GM23338 (cell line): ENCODE data around the gene ZNF662. TPM values are rescaled to one million over a fixed set of nuclear protein-coding genes. Genes with fewer than 3 reads are reported as not detected.

ENCODE experiments used
- ATAC-seq: fragments of 200-7000 bp; cut with Tn5 transposase; 3 replicates; pipeline ENCODE4 v1.9.1; 2020
- DNase-seq: peaks from one replicate; pipeline ENCODE4 v3.0.0-alpha.2; 2015; ENCODE audit warnings: low spot score
- H2AFZ ChIP-seq: fragments of 200-600 bp; sonication (generic); 2 replicates; pipeline ENCODE4 v1.8.0; 2016; ENCODE audit warnings: antibody characterized with exemption, mild to moderate bottlenecking, moderate library complexity
- H3F3A ChIP-seq: fragments of 200-600 bp; sonication (generic); replicated peaks from 2 replicates; pipeline ENCODE4 v1.8.0; 2017; ENCODE audit warnings: antibody characterized with exemption, mixed run types, low read depth
- H3K27ac ChIP-seq: fragments of 200-600 bp; sonication (generic); 2 replicates; pipeline ENCODE4 v1.6.1; 2016; ENCODE audit warnings: low read depth
- H3K27me3 ChIP-seq: fragments of 200-600 bp; sonication (generic); 2 replicates; pipeline ENCODE4 v1.8.0; 2016; ENCODE audit warnings: mild to moderate bottlenecking, mixed run types, moderate library complexity; ENCODE audit not compliant: insufficient read depth
- H3K36me3 ChIP-seq: fragments of 200-600 bp; sonication (generic); 2 replicates; pipeline ENCODE4 v1.8.0; 2016; ENCODE audit warnings: mild to moderate bottlenecking; ENCODE audit not compliant: insufficient read depth
- H3K4me1 ChIP-seq: fragments of 200-600 bp; sonication (generic); 2 replicates; pipeline ENCODE4 v1.8.0; 2016; ENCODE audit warnings: mild to moderate bottlenecking, moderate library complexity; ENCODE audit not compliant: insufficient read depth
- H3K4me2 ChIP-seq: fragments of 200-600 bp; sonication (generic); 2 replicates; pipeline ENCODE4 v1.7.1; 2017; ENCODE audit warnings: mixed run types
- H3K4me3 ChIP-seq: fragments of 200-600 bp; sonication (generic); 2 replicates; pipeline ENCODE4 v1.6.1; 2016; ENCODE audit warnings: mixed run types
- H3K79me2 ChIP-seq: fragments of 200-600 bp; sonication (generic); replicated peaks from 2 replicates; pipeline ENCODE4 v1.8.0; 2017; ENCODE audit warnings: mild to moderate bottlenecking; ENCODE audit not compliant: insufficient read depth
- H3K9me2 ChIP-seq: fragments of 200-600 bp; sonication (generic); 2 replicates; pipeline ENCODE4 v1.8.0; 2017; ENCODE audit not compliant: insufficient read depth
- H4K20me1 ChIP-seq: fragments of 200-600 bp; sonication (generic); replicated peaks from 2 replicates; pipeline ENCODE4 v1.8.0; 2017; ENCODE audit warnings: mild to moderate bottlenecking; ENCODE audit not compliant: insufficient read depth
- H3K27ac Mint-ChIP-seq: 2 replicates; pipeline ENCODE4 v1.8.0; 2020; ENCODE audit warnings: inconsistent platforms, mild to moderate bottlenecking, moderate library complexity, mixed read lengths
- H3K27me3 Mint-ChIP-seq: 3 replicates; pipeline ENCODE4 v1.8.0; 2022; ENCODE audit warnings: low read depth, mild to moderate bottlenecking, moderate library complexity, mixed read lengths, inconsistent platforms; ENCODE audit not compliant: insufficient read depth, poor library complexity
- H3K36me3 Mint-ChIP-seq: 3 replicates; pipeline ENCODE4 v1.8.0; 2021; ENCODE audit warnings: low read depth, mild to moderate bottlenecking, inconsistent platforms, moderate library complexity, mixed read lengths
- H3K4me1 Mint-ChIP-seq: 3 replicates; pipeline ENCODE4 v1.8.0; 2020; ENCODE audit warnings: mild to moderate bottlenecking, inconsistent platforms, mixed read lengths
- H3K4me3 Mint-ChIP-seq: 3 replicates; pipeline ENCODE4 v1.8.0; 2021; ENCODE audit warnings: moderate library complexity, mild to moderate bottlenecking, inconsistent platforms, mixed read lengths
- H3K9me3 Mint-ChIP-seq: 3 replicates; pipeline ENCODE4 v1.8.0; 2020; ENCODE audit warnings: moderate library complexity, mild to moderate bottlenecking, inconsistent platforms, mixed read lengths
- CREB1 ChIP-seq: fragments of 250-450 bp; sonication (Bioruptor Pico); IDR thresholded peaks from 2 replicates; pipeline ENCODE4 v1.5.0; 2020; ENCODE audit warnings: low read depth, mild to moderate bottlenecking, moderate library complexity
- JUNB ChIP-seq: IDR thresholded peaks from one replicate; pipeline ENCODE4 v1.6.1; 2016; ENCODE audit warnings: antibody characterized with exemption; ENCODE audit not compliant: unreplicated experiment
- NANOG ChIP-seq: IDR thresholded peaks from 2 replicates; pipeline ENCODE4 v1.6.1; 2016; ENCODE audit warnings: antibody characterized with exemption, borderline replicate concordance
- ZNF114 ChIP-seq: fragments of 250-450 bp; sonication (Bioruptor Pico); IDR thresholded peaks from 2 replicates; pipeline ENCODE4 v1.5.0; 2020; ENCODE audit warnings: mild to moderate bottlenecking, moderate library complexity
- polyA plus RNA-seq: library from polyadenylated mRNA; unstranded; fragments of >200 nt; fragmentation: Nextera tagmentation; extraction: Ambion mirVana; gene quantifications from 2 replicates; pipeline ENCODE4 v1.2.1, GENCODE V29; 2016
- total RNA-seq: library from RNA; depleted of rRNA; stranded (reverse); fragments of >200 nt; shearing (Covaris generic); gene quantifications from 2 replicates; pipeline ENCODE4 v1.2.3, GENCODE V29; 2014
- TF ChIP-seq, protein P1 (sequence below), 2 experiments: fragments of 200-600 bp in 1 of 2; sonication (generic) in 1 of 2; conservative IDR thresholded peaks; 2 replicates each; pipeline versions ENCODE4 v1.5.1 to v1.6.1; 2016 to 2017; ENCODE audit warnings: antibody characterized with exemption in 2 of 2, low read depth in 2 of 2, mild to moderate bottlenecking in 2 of 2, moderate library complexity in 1 of 2
- TF ChIP-seq, protein P2 (sequence below): fragments of 250-450 bp; sonication (Bioruptor Pico); IDR thresholded peaks from 2 replicates; pipeline ENCODE4 v1.5.0; 2020; ENCODE audit warnings: mild to moderate bottlenecking, moderate library complexity
- TF ChIP-seq, protein P3 (sequence below): IDR thresholded peaks from 2 replicates; pipeline ENCODE4 v1.6.1; 2016; ENCODE audit warnings: antibody characterized with exemption
- TF ChIP-seq, protein P4 (sequence below): IDR thresholded peaks from one replicate; pipeline ENCODE4 v1.6.1; 2018; ENCODE audit warnings: antibody characterized with exemption; ENCODE audit not compliant: unreplicated experiment

The ZNF662 gene
- total and polyA plus RNA-seq, 2 experiments from 2014 or later: 0.84 to 1.5 TPM

DNA sequence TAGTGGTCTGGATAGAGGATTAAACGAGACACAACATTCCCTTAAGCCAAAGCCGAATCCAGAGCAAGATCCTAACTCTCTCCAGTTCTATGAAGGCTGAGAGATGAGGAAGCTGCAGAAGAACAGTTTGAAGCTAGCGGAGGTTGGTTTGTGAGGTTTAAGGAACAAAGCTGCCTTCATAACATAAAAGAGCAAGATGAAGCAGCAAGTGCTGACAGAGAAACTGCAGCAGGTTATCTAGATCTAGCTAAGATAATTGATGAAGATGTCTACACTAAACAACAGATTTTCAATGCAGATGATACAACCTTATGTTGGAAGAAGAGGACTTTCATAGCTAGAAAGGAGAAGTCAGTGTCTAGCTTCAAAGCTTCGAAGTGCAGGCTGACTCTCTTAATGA, 58.3 kb downstream of the ZNF662 start:
- H3K4me3 ChIP-seq: no peak overlapping the region
- no peaks in the 10 kb centered on the region for H3K36me3 ChIP-seq
- no peak overlapping the region for H2AFZ ChIP-seq
- no peaks in the 10 kb centered on the region for H3K27me3 ChIP-seq
- no peaks in the 10 kb centered on the region for H3K4me1 ChIP-seq
- DNase-seq: no peak
- no peak for TF ChIP-seq CREB1
- TF ChIP-seq, protein P1, sequence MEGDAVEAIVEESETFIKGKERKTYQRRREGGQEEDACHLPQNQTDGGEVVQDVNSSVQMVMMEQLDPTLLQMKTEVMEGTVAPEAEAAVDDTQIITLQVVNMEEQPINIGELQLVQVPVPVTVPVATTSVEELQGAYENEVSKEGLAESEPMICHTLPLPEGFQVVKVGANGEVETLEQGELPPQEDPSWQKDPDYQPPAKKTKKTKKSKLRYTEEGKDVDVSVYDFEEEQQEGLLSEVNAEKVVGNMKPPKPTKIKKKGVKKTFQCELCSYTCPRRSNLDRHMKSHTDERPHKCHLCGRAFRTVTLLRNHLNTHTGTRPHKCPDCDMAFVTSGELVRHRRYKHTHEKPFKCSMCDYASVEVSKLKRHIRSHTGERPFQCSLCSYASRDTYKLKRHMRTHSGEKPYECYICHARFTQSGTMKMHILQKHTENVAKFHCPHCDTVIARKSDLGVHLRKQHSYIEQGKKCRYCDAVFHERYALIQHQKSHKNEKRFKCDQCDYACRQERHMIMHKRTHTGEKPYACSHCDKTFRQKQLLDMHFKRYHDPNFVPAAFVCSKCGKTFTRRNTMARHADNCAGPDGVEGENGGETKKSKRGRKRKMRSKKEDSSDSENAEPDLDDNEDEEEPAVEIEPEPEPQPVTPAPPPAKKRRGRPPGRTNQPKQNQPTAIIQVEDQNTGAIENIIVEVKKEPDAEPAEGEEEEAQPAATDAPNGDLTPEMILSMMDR (conservative IDR thresholded peaks at IDR 0.05; ENCODE audit: low read depth in 2 of 2): no peak
- TF ChIP-seq, protein P2, sequence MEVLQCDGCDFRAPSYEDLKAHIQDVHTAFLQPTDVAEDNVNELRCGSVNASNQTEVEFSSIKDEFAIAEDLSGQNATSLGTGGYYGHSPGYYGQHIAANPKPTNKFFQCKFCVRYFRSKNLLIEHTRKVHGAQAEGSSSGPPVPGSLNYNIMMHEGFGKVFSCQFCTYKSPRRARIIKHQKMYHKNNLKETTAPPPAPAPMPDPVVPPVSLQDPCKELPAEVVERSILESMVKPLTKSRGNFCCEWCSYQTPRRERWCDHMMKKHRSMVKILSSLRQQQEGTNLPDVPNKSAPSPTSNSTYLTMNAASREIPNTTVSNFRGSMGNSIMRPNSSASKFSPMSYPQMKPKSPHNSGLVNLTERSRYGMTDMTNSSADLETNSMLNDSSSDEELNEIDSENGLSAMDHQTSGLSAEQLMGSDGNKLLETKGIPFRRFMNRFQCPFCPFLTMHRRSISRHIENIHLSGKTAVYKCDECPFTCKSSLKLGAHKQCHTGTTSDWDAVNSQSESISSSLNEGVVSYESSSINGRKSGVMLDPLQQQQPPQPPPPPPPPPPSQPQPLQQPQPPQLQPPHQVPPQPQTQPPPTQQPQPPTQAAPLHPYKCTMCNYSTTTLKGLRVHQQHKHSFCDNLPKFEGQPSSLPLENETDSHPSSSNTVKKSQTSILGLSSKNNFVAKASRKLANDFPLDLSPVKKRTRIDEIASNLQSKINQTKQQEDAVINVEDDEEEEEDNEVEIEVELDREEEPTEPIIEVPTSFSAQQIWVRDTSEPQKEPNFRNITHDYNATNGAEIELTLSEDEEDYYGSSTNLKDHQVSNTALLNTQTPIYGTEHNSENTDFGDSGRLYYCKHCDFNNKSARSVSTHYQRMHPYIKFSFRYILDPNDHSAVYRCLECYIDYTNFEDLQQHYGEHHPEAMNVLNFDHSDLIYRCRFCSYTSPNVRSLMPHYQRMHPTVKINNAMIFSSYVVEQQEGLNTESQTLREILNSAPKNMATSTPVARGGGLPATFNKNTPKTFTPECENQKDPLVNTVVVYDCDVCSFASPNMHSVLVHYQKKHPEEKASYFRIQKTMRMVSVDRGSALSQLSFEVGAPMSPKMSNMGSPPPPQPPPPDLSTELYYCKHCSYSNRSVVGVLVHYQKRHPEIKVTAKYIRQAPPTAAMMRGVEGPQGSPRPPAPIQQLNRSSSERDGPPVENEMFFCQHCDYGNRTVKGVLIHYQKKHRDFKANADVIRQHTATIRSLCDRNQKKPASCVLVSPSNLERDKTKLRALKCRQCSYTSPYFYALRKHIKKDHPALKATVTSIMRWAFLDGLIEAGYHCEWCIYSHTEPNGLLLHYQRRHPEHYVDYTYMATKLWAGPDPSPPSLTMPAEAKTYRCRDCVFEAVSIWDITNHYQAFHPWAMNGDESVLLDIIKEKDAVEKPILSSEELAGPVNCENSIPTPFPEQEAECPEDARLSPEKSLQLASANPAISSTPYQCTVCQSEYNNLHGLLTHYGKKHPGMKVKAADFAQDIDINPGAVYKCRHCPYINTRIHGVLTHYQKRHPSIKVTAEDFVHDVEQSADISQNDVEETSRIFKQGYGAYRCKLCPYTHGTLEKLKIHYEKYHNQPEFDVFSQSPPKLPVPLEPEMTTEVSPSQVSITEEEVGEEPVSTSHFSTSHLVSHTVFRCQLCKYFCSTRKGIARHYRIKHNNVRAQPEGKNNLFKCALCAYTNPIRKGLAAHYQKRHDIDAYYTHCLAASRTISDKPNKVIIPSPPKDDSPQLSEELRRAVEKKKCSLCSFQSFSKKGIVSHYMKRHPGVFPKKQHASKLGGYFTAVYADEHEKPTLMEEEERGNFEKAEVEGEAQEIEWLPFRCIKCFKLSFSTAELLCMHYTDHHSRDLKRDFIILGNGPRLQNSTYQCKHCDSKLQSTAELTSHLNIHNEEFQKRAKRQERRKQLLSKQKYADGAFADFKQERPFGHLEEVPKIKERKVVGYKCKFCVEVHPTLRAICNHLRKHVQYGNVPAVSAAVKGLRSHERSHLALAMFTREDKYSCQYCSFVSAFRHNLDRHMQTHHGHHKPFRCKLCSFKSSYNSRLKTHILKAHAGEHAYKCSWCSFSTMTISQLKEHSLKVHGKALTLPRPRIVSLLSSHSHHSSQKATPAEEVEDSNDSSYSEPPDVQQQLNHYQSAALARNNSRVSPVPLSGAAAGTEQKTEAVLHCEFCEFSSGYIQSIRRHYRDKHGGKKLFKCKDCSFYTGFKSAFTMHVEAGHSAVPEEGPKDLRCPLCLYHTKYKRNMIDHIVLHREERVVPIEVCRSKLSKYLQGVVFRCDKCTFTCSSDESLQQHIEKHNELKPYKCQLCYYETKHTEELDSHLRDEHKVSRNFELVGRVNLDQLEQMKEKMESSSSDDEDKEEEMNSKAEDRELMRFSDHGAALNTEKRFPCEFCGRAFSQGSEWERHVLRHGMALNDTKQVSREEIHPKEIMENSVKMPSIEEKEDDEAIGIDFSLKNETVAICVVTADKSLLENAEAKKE (CRISPR knock-in tag): no peak
- TF ChIP-seq ZNF114 (CRISPR knock-in tag): no peak
- TF ChIP-seq, protein P3, sequence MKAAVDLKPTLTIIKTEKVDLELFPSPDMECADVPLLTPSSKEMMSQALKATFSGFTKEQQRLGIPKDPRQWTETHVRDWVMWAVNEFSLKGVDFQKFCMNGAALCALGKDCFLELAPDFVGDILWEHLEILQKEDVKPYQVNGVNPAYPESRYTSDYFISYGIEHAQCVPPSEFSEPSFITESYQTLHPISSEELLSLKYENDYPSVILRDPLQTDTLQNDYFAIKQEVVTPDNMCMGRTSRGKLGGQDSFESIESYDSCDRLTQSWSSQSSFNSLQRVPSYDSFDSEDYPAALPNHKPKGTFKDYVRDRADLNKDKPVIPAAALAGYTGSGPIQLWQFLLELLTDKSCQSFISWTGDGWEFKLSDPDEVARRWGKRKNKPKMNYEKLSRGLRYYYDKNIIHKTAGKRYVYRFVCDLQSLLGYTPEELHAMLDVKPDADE: no peak
- no peak for TF ChIP-seq JUNB
- TF ChIP-seq, protein P4, sequence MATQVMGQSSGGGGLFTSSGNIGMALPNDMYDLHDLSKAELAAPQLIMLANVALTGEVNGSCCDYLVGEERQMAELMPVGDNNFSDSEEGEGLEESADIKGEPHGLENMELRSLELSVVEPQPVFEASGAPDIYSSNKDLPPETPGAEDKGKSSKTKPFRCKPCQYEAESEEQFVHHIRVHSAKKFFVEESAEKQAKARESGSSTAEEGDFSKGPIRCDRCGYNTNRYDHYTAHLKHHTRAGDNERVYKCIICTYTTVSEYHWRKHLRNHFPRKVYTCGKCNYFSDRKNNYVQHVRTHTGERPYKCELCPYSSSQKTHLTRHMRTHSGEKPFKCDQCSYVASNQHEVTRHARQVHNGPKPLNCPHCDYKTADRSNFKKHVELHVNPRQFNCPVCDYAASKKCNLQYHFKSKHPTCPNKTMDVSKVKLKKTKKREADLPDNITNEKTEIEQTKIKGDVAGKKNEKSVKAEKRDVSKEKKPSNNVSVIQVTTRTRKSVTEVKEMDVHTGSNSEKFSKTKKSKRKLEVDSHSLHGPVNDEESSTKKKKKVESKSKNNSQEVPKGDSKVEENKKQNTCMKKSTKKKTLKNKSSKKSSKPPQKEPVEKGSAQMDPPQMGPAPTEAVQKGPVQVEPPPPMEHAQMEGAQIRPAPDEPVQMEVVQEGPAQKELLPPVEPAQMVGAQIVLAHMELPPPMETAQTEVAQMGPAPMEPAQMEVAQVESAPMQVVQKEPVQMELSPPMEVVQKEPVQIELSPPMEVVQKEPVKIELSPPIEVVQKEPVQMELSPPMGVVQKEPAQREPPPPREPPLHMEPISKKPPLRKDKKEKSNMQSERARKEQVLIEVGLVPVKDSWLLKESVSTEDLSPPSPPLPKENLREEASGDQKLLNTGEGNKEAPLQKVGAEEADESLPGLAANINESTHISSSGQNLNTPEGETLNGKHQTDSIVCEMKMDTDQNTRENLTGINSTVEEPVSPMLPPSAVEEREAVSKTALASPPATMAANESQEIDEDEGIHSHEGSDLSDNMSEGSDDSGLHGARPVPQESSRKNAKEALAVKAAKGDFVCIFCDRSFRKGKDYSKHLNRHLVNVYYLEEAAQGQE: no peak
- no peak for TF ChIP-seq NANOG
- no peaks in the 10 kb centered on the region for H3K4me1 Mint-ChIP-seq
- H3K27ac ChIP-seq: no peak overlapping the region
- no peak overlapping the region for H3K4me3 Mint-ChIP-seq
- H3K4me2 ChIP-seq: no peak overlapping the region
- no peaks in the 10 kb centered on the region for H3K9me2 ChIP-seq
- no peak for ATAC-seq
- no peaks in the 10 kb centered on the region for H3K79me2 ChIP-seq
- H3K36me3 Mint-ChIP-seq: no peaks in the 10 kb centered on the region
- H3K27me3 Mint-ChIP-seq: no peaks in the 10 kb centered on the region
- no peaks in the 10 kb centered on the region for H3K9me3 Mint-ChIP-seq
- H3K27ac Mint-ChIP-seq: no peak overlapping the region
- H4K20me1 ChIP-seq: no peaks in the 10 kb centered on the region
- no peaks in the 10 kb centered on the region for H3F3A ChIP-seq
